CD14-positive monocyte (primary cell): ENCODE measurements around the gene NAPSA. TPM values are rescaled to one million over a fixed set of nuclear protein-coding genes. Genes with fewer than 3 reads are reported as not detected.
A peak's percentile ranks its signal among the peaks of the same experiment; 100 is the strongest.

Source experiments
- DNase-seq, 3 donors: peaks; one replicate each; pipeline ENCODE4 v3.0.0-alpha.2; 2011 to 2022
- H2AFZ ChIP-seq: 2 replicates; pipeline ENCODE4 v1.6.0; 2012; ENCODE audit warnings: mild to moderate bottlenecking, low read depth, low read length, inconsistent platforms; ENCODE audit not compliant: insufficient read depth, poor library complexity, severe bottlenecking
- H3K27ac ChIP-seq, 2 donors: 1 replicate in 1 of 2; 2 replicates in 1 of 2; pipeline ENCODE4 v1.5.1; 2012 to 2013; ENCODE audit warnings: low read length in 2 of 2, control low read depth in 1 of 2, inconsistent platforms in 1 of 2, low read depth in 1 of 2, mild to moderate bottlenecking in 1 of 2
- H3K27me3 ChIP-seq, 2 donors: one replicate each; pipeline versions ENCODE4 v1.6.0 to v1.6.1; 2011 to 2013; ENCODE audit warnings: low read length in 2 of 2; ENCODE audit not compliant: control insufficient read depth in 2 of 2, insufficient read depth in 2 of 2
- H3K36me3 ChIP-seq, 2 donors: replicated peaks in 1 of 2; 1 replicate in 1 of 2; 2 replicates in 1 of 2; pipeline versions ENCODE4 v1.5.1 to v1.6.1; 2012 to 2013; ENCODE audit warnings: low read length in 2 of 2, control low read depth in 1 of 2, inconsistent platforms in 1 of 2, mild to moderate bottlenecking in 1 of 2; ENCODE audit not compliant: insufficient read depth in 2 of 2, control insufficient read depth in 1 of 2
- H3K4me1 ChIP-seq, 2 donors: 1 replicate in 1 of 2; 2 replicates in 1 of 2; pipeline versions ENCODE4 v1.5.1 to v1.6.1; 2012 to 2013; ENCODE audit warnings: low read length in 2 of 2, control low read depth in 1 of 2, inconsistent platforms in 1 of 2, mild to moderate bottlenecking in 1 of 2, moderate library complexity in 1 of 2; ENCODE audit not compliant: insufficient read depth in 2 of 2, control insufficient read depth in 1 of 2
- H3K4me2 ChIP-seq: replicated peaks from 2 replicates; pipeline ENCODE3; 2012; ENCODE audit warnings: low read length, moderate library complexity, mild to moderate bottlenecking; ENCODE audit not compliant: poor library complexity, severe bottlenecking; ENCODE audit errors: extremely low read depth
- H3K4me3 ChIP-seq, 3 experiments: fragments of 200-600 bp in 1 of 3; sonication (generic) in 1 of 3; replicated peaks in 1 of 3; 1 replicate in 2 of 3; 2 replicates in 1 of 3; pipeline ENCODE4 v1.5.1; 2011 to 2013; ENCODE audit warnings: low read length in 3 of 3, mild to moderate bottlenecking in 3 of 3, control low read depth in 2 of 3, low read depth in 2 of 3, inconsistent platforms in 1 of 3, moderate library complexity in 1 of 3
- H3K79me2 ChIP-seq: 2 replicates; pipeline ENCODE4 v1.6.0; 2012; ENCODE audit warnings: mild to moderate bottlenecking, control low read depth, inconsistent platforms, low read length, moderate library complexity; ENCODE audit not compliant: insufficient read depth
- H3K9ac ChIP-seq: 2 replicates; pipeline ENCODE4 v1.6.0; 2017; ENCODE audit warnings: low read length, mild to moderate bottlenecking; ENCODE audit not compliant: insufficient read depth, poor library complexity, severe bottlenecking
- H3K9me3 ChIP-seq, 2 donors: replicated peaks in 1 of 2; 1 replicate in 1 of 2; 2 replicates in 1 of 2; pipeline versions ENCODE4 v1.5.1 to v1.6.1; 2012 to 2013; ENCODE audit warnings: low read length in 2 of 2, control low read depth in 1 of 2; ENCODE audit not compliant: control insufficient read depth in 1 of 2, insufficient read depth in 1 of 2
- H4K20me1 ChIP-seq: 2 replicates; pipeline ENCODE4 v1.6.0; 2012; ENCODE audit warnings: mild to moderate bottlenecking, low read length, control low read depth, moderate library complexity; ENCODE audit not compliant: insufficient read depth
- H3K27ac Mint-ChIP-seq, 7 donors: one replicate each; pipeline ENCODE4 v1.8.0; 2020; ENCODE audit warnings: mild to moderate bottlenecking in 7 of 7, mixed read lengths in 7 of 7, moderate library complexity in 6 of 7, inconsistent platforms in 2 of 7
- H3K27me3 Mint-ChIP-seq, 3 donors: one replicate each; pipeline ENCODE4 v1.8.0; 2021 to 2022; ENCODE audit warnings: low read depth in 3 of 3, mild to moderate bottlenecking in 3 of 3, mixed read lengths in 3 of 3, moderate library complexity in 3 of 3, inconsistent platforms in 1 of 3
- H3K36me3 Mint-ChIP-seq, 2 donors: one replicate each; pipeline ENCODE4 v1.8.0; 2020; ENCODE audit warnings: mixed read lengths in 2 of 2, inconsistent platforms in 1 of 2, mild to moderate bottlenecking in 1 of 2
- H3K4me1 Mint-ChIP-seq: one replicate; pipeline ENCODE4 v1.8.0; 2020; ENCODE audit warnings: mild to moderate bottlenecking, mixed read lengths
- H3K4me3 Mint-ChIP-seq, 2 donors: one replicate each; pipeline ENCODE4 v1.8.0; 2020; ENCODE audit warnings: mild to moderate bottlenecking in 2 of 2, mixed read lengths in 2 of 2, moderate library complexity in 1 of 2
- H3K9me3 Mint-ChIP-seq, 7 donors: one replicate each; pipeline ENCODE4 v1.8.0; 2020 to 2022; ENCODE audit warnings: mixed read lengths in 7 of 7, mild to moderate bottlenecking in 6 of 7, moderate library complexity in 6 of 7, inconsistent platforms in 2 of 7
- WGBS: methylation state at CpG from one replicate; pipeline ENCODE4 v1.1.5; 2013; ENCODE audit warnings: missing lambda C conversion rate; ENCODE audit not compliant: insufficient coverage; 5-methylcytosine and 5-hydroxymethylcytosine counted together
- intact Hi-C, 2 donors: fragments of 100-400 bp; cut with micrococcal nuclease; formaldehyde crosslinking; loops; one replicate each; pipeline versions ENCODE4 v1.15.0 to v1.15.1; 2023
- polyA plus RNA-seq, 3 donors: library from polyadenylated mRNA; depleted of rRNA in 1 of 3; unstranded in 2 of 3; stranded (reverse) in 1 of 3; fragments of 300-500 nt in 2 of 3; fragments of >200 nt in 1 of 3; fragmentation: Illumina TruSeq in 2 of 3; gene quantifications; 1 replicate in 2 of 3; 2 replicates in 1 of 3; pipeline ENCODE4 v1.2.3, GENCODE V29; 2012 to 2021
- TF ChIP-seq, protein P1 (sequence below): fragments of 200-600 bp; IDR thresholded peaks from one replicate; pipeline ENCODE4 v1.8.0; 2022; ENCODE audit warnings: antibody characterized with exemption, mild to moderate bottlenecking

Gene NAPSA
- polyA plus RNA-seq, 3 donors, result 0.27 to 1.3 (median 0.52) TPM

DNA sequence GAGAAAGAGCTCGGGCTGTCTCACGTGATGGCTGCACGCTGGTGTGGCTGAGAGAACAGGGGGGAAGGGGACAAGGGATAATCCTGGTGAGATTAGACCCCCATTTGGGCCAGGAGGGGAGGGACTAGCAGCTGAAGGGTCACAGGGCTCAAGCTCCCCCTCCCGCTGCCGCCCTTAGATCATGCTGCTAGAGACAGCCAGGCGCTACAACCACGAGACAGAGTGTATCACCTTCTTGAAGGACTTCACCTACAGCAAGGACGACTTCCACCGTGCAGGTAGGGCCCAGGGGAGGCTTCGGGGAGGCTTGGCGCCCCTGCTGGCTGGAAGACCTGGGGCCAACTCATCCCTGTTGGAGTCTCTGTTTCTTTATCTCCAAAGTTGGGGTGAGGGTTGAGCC, 14.2 kb upstream of the NAPSA start:
- Mint-ChIP-seq H3K27ac (peak overlapping the region in 2 of 7 donors; percentile 9 to 47), H3K4me3 (peak overlapping the region in 1 of 2 donors; percentile 12), H3K27me3 (peaks cover 0 to 5% (median 3%) of the 10 kb centered on the region in 3 donors), H3K9me3 (peaks cover 0 to 3% (median 0%) of the 10 kb centered on the region in 7 donors), H3K36me3 (peaks cover 47 to 57% of the 10 kb centered on the region in 2 donors), H3K4me1 (peaks cover 23% of the 10 kb centered on the region)
- Histone ChIP-seq H3K79me2 (peaks cover 24% of the 10 kb centered on the region), H2AFZ (no peak overlapping the region), H3K36me3 (peaks cover 57 to 59% of the 10 kb centered on the region in 2 donors), H3K4me1 (peaks cover 19 to 32% of the 10 kb centered on the region in 2 donors), H3K9me3 (no peaks in the 10 kb centered on the region), H3K27ac (no peak overlapping the region), H4K20me1 (peaks cover 69% of the 10 kb centered on the region), H3K27me3 (no peaks in the 10 kb centered on the region), H3K9ac (no peak overlapping the region), H3K4me3 (no peak overlapping the region), H3K4me2 (no peak overlapping the region)
- WGBS, result 100% methylated on average over 11 of the region's 11 CpGs
- no peak for DNase-seq
- intact Hi-C loops, result loop anchor here (5.0 kb wide), 2 partner anchors 38 to 133 kb away; partner anchors contain the start of genes ASPDH (in 1 of the 2), JOSD2 (in 1 of the 2) and SPIB (in 1 of the 2)
- TF ChIP-seq, protein P1, sequence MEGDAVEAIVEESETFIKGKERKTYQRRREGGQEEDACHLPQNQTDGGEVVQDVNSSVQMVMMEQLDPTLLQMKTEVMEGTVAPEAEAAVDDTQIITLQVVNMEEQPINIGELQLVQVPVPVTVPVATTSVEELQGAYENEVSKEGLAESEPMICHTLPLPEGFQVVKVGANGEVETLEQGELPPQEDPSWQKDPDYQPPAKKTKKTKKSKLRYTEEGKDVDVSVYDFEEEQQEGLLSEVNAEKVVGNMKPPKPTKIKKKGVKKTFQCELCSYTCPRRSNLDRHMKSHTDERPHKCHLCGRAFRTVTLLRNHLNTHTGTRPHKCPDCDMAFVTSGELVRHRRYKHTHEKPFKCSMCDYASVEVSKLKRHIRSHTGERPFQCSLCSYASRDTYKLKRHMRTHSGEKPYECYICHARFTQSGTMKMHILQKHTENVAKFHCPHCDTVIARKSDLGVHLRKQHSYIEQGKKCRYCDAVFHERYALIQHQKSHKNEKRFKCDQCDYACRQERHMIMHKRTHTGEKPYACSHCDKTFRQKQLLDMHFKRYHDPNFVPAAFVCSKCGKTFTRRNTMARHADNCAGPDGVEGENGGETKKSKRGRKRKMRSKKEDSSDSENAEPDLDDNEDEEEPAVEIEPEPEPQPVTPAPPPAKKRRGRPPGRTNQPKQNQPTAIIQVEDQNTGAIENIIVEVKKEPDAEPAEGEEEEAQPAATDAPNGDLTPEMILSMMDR, result no peak

- H3K27ac ChIP-seq, result no peak overlapping the region
- no peak overlapping the region for H2AFZ ChIP-seq
- H3K27me3 ChIP-seq, result no peaks in the 10 kb centered on the region
- H3K36me3 Mint-ChIP-seq, result peaks cover 47 to 57% of the 10 kb centered on the region in 2 donors
- no peaks in the 10 kb centered on the region for H3K9me3 ChIP-seq
- H3K4me3 ChIP-seq, result no peak overlapping the region
- peaks cover 57 to 59% of the 10 kb centered on the region in 2 donors for H3K36me3 ChIP-seq
- no peak overlapping the region for H3K9ac ChIP-seq
- peaks cover 19% of the 10 kb centered on the region for H3K4me1 Mint-ChIP-seq
- over 99% methylated on average over 10 of the region's 10 CpGs for WGBS
- no peak for DNase-seq
- no peak overlapping the region for H3K4me2 ChIP-seq
- peaks cover 16 to 26% of the 10 kb centered on the region in 2 donors for H3K4me1 ChIP-seq
- intact Hi-C loops, result loop anchor here in 1 of 2 donors (5.0 kb wide), 1 partner anchor 38 kb away; the partner anchor contains the start of gene SPIB
- peaks cover 20% of the 10 kb centered on the region for H3K79me2 ChIP-seq
- peaks cover 0 to 4% (median 1%) of the 10 kb centered on the region in 3 donors for H3K27me3 Mint-ChIP-seq
- H4K20me1 ChIP-seq, result peaks cover 69% of the 10 kb centered on the region
- H3K27ac Mint-ChIP-seq, result peak overlapping the region in 1 of 7 donors; percentile 31
- no peak overlapping the region for H3K4me3 Mint-ChIP-seq
- peaks cover 0 to 2% (median 0%) of the 10 kb centered on the region in 7 donors for H3K9me3 Mint-ChIP-seq
- TF ChIP-seq, protein P1, result no peak
Measured at GRCh38 chr19:50378863-50379236, 13.4 kb upstream of the NAPSA start.
